GM12873 (cell line): ENCODE data around the gene NR3C2.

Experiments
- TF ChIP-seq, protein P1 (sequence below): IDR thresholded peaks from 2 replicates; pipeline ENCODE4 v1.5.1; 2012; ENCODE audit warnings: low read depth, mild to moderate bottlenecking, moderate library complexity, low read length, control low read depth; ENCODE audit not compliant: insufficient read depth; ENCODE audit errors: missing control alignments

The NR3C2 gene

DNA sequence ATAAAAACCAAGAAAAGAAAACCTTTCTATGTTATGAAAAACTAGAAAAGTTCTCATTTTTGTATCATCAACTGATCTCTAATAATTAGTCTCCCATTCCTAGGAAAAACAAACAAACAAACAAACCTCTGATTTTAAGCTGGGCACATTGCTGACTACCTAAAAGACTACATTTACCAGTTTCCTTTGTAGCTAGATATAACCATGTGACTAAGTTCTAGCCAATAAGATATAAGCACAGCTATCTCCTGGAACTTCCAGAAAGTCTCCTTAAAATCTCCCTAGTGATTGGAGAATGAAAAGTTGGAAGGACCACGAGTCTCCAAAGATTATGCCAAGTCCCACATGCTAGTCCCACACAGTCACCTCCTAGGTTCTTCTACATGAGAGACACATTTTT, 108.9 kb downstream of the NR3C2 start:
- TF ChIP-seq, protein P1, sequence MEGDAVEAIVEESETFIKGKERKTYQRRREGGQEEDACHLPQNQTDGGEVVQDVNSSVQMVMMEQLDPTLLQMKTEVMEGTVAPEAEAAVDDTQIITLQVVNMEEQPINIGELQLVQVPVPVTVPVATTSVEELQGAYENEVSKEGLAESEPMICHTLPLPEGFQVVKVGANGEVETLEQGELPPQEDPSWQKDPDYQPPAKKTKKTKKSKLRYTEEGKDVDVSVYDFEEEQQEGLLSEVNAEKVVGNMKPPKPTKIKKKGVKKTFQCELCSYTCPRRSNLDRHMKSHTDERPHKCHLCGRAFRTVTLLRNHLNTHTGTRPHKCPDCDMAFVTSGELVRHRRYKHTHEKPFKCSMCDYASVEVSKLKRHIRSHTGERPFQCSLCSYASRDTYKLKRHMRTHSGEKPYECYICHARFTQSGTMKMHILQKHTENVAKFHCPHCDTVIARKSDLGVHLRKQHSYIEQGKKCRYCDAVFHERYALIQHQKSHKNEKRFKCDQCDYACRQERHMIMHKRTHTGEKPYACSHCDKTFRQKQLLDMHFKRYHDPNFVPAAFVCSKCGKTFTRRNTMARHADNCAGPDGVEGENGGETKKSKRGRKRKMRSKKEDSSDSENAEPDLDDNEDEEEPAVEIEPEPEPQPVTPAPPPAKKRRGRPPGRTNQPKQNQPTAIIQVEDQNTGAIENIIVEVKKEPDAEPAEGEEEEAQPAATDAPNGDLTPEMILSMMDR, result no peak

DNA sequence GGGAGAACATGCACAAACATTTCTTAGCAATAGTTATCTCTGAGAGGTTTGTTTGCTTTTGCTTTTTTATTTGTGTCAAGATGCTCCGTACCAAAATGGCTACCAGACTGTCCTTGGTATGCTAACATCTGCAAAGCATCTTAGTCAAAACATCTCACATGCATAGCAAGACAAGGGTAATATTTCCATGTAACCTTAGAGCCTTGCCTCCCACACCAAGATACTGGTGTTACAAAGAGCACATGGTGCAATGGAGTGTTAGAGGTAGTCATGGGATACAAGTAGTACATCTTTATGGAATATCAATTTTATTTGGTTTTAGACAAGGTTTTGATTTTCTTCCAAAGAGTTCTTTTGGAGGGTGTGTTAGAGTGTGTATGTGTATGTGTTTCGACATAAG, 109.7 kb downstream of the NR3C2 start:
- TF ChIP-seq, protein P1, result no peak

DNA sequence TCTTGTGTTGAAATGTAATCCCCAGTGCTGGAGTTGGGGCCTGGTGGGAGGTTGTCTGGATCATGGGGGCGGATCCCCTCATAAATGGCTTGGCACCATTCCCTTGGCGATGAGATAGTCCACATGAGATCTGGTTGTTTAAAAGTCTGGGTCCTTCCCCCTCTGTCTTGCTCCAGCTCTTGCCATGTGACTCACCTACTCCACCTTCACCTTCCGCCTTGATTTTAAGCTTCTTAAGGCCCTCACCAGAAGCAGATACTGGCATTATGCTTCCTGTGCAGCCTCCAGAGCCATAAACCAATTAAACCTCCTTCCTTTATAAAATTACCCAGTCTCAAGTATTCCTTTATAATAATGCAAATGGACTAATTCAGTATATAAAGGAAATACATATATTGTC, 111.5 kb downstream of the NR3C2 start:
- TF ChIP-seq, protein P1, result no peak

DNA sequence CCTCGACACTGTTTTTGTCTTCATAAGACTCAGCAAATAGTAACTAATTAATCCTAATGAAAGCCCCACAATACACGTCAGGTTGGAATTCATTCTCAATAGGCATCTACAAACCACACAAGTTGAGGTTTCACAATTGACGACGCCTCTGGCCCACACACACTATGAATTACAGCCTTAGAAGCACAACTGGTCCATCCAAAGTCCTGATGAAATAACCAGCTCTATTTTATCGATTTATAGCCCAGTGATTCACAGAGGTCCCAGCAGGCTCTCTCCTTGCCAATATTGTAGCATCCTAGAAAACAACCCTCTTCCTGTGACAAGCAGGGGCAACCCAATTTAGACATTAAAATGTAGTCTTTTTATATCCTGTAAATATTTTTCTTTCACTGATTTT, 112.1 kb downstream of the NR3C2 start:
- TF ChIP-seq, protein P1, result no peak

DNA sequence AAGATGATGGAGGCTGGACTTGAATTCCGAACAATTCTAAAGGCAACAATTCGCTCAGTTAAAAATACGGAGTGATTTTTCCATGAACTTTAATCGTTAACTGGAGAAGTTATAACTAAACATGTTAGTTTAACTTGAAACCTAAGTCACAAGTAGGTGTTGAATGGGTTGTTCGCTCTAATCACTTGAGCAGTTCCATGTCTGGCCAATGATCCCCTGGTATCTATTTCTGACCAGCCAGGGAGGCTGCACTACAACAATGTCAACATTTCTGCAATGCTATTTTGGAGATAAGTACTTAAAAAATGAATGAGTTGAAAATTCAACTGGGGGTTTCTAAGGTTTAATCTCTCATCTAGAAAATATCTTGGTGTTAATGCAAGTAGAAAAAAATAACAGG, 112.5 kb downstream of the NR3C2 start:
- TF ChIP-seq, protein P1, result no peak

DNA sequence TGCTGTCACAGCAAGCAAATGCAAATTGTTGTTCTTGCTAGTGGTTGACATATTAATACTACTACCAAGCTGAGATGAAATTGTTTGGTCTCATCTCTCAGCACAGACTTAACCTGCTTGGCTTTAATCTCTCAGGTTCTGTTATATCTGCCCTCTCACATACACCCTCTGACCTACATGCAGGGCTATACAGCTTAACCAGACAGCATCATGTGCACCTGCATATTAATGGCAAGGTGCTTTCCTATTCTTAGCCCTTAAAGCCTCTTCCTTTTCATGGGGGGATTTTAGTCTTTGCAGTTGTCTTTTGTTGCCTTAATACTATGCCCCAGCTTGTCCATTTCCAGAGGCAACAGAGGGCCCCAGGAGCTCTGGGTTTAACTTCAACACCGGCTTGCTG, 114.5 kb downstream of the NR3C2 start:
- TF ChIP-seq, protein P1, result no peak

DNA sequence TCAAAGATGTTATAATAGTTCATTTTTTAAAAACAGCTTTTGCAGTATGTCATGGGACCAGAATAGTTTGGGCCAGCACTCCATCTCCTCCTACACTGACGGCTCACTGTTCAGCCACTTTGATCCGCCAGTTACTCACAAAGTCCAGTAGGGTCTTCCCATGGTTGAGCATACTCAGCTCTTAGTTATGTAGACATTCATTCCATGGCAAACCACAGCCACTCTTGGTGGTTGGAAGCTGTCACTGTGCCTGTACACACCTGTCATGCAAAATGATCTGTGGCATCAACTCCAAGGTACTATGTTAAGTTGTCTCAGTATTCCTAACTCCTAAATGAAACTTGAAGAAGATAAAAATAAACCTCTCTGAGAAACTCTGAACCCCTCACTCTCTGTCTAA, 127.2 kb downstream of the NR3C2 start:
- TF ChIP-seq, protein P1, result no peak
